Fibroblast of lung (primary cell): Measurements from ENCODE around the gene WWOX. TPM values are rescaled to one million over a fixed set of nuclear protein-coding genes. Genes with fewer than 3 reads are reported as not detected.

ENCODE experiments used
- DNase-seq, 2 donors: peaks; one replicate each; pipeline versions ENCODE4 v3.0.0 to v3.0.0-alpha.2; 2010; ENCODE audit warnings: low read depth in 2 of 2
- H2AFZ ChIP-seq: 2 replicates; pipeline ENCODE4 v1.5.1; 2012; ENCODE audit warnings: low read length, control low read depth, inconsistent platforms
- H3K27ac ChIP-seq: 2 replicates; pipeline ENCODE4 v1.5.1; 2011; ENCODE audit warnings: low read length, control low read depth; ENCODE audit not compliant: insufficient read depth
- H3K27me3 ChIP-seq: 2 replicates; pipeline ENCODE4 v1.5.1; 2011; ENCODE audit warnings: mild to moderate bottlenecking, low read length; ENCODE audit not compliant: control insufficient read depth, insufficient read depth
- H3K36me3 ChIP-seq: 2 replicates; pipeline ENCODE4 v1.5.1; 2011; ENCODE audit warnings: low read length; ENCODE audit not compliant: control insufficient read depth, insufficient read depth
- H3K4me1 ChIP-seq: 2 replicates; pipeline ENCODE4 v1.5.1; 2011; ENCODE audit warnings: low read length; ENCODE audit not compliant: control insufficient read depth, insufficient read depth; ENCODE audit errors: extremely low read depth
- H3K4me2 ChIP-seq: 2 replicates; pipeline ENCODE4 v1.5.1; 2011; ENCODE audit warnings: low read length, control low read depth; ENCODE audit not compliant: insufficient read depth; ENCODE audit errors: extremely low read depth
- H3K4me3 ChIP-seq, 4 experiments: fragments of 200-600 bp in 1 of 4; sonication (generic) in 1 of 4; replicated peaks in 1 of 4; 2 replicates each; pipeline ENCODE4 v1.5.1; 2011 to 2016; ENCODE audit warnings: low read length in 4 of 4, low read depth in 3 of 4, mild to moderate bottlenecking in 3 of 4, control low read depth in 2 of 4, inconsistent platforms in 1 of 4, mixed read lengths in 1 of 4; ENCODE audit not compliant: insufficient read depth in 1 of 4; ENCODE audit errors: control extremely low read depth in 1 of 4
- H3K79me2 ChIP-seq: 2 replicates; pipeline ENCODE4 v1.5.1; 2012; ENCODE audit warnings: mild to moderate bottlenecking, low read length, inconsistent platforms; ENCODE audit not compliant: control insufficient read depth, insufficient read depth
- H3K9ac ChIP-seq: 2 replicates; pipeline ENCODE4 v1.5.1; 2011; ENCODE audit warnings: mild to moderate bottlenecking, low read length, control low read depth; ENCODE audit not compliant: insufficient read depth
- H3K9me3 ChIP-seq: 2 replicates; pipeline ENCODE4 v1.5.1; 2012; ENCODE audit warnings: low read depth, low read length; ENCODE audit not compliant: control insufficient read depth, insufficient read depth
- H4K20me1 ChIP-seq: 2 replicates; pipeline ENCODE4 v1.5.1; 2011; ENCODE audit warnings: low read length; ENCODE audit not compliant: control insufficient read depth, insufficient read depth; ENCODE audit errors: extremely low read depth
- CTCF ChIP-seq, 2 donors: IDR thresholded peaks in 1 of 2; conservative IDR thresholded peaks in 1 of 2; 1 replicate in 1 of 2; 2 replicates in 1 of 2; pipeline ENCODE4 v1.5.1; 2011 to 2012; ENCODE audit warnings: low read length in 2 of 2, control low read depth in 1 of 2, inconsistent platforms in 1 of 2, low read depth in 1 of 2, mild to moderate bottlenecking in 1 of 2
- EZH2 ChIP-seq: IDR thresholded peaks from 2 replicates; pipeline ENCODE4 v1.5.1; 2012; ENCODE audit warnings: low read length, control low read depth, mild to moderate bottlenecking; ENCODE audit errors: missing control alignments
- polyA plus RNA-seq, 2 donors: library from polyadenylated mRNA; depleted of rRNA in 1 of 2; stranded (reverse) in 1 of 2; unstranded in 1 of 2; fragments of >200 nt; gene quantifications; 2 replicates each; pipeline ENCODE4 v1.2.1, GENCODE V29; 2011 to 2012; ENCODE audit warnings: missing spikeins in 1 of 2
- total RNA-seq: library from RNA; depleted of rRNA; stranded (reverse); fragments of >200 nt; gene quantifications from 2 replicates; pipeline ENCODE4 v1.2.1, GENCODE V29; 2014

The WWOX gene
- total and polyA plus RNA-seq, 2 donors (not counting 1 experiment from before 2014, with no cell fraction given) = 5.6 to 16.3 TPM

- DNase-seq = no peak
- Histone ChIP-seq H3K27me3 (no peaks in the 10 kb centered on the region), H3K79me2 (no peaks in the 10 kb centered on the region), H3K4me3 (no peak overlapping the region), H3K4me1 (no peaks in the 10 kb centered on the region), H3K36me3 (no peaks in the 10 kb centered on the region), H3K4me2 (no peak overlapping the region), H2AFZ (no peak overlapping the region), H3K9me3 (no peaks in the 10 kb centered on the region), H3K27ac (no peak overlapping the region), H3K9ac (no peak overlapping the region), H4K20me1 (no peaks in the 10 kb centered on the region)
- TF ChIP-seq EZH2 = no peak
- no peak for TF ChIP-seq CTCF (conservative IDR thresholded peaks at IDR 0.05 in 1 of 2, IDR thresholded peaks at IDR 0.05 in 1 of 2; ENCODE audit: low read depth in 1 of 2, low read length in 2 of 2)
Measured at GRCh38 chr16:78192734-78193488, 93.5 kb downstream of the WWOX start.

- Histone ChIP-seq H3K9me3 (no peaks in the 10 kb centered on the region), H3K36me3 (no peaks in the 10 kb centered on the region), H3K4me1 (no peaks in the 10 kb centered on the region), H2AFZ (no peak overlapping the region), H3K4me3 (no peak overlapping the region), H3K27me3 (no peaks in the 10 kb centered on the region), H3K79me2 (no peaks in the 10 kb centered on the region), H3K9ac (no peak overlapping the region), H3K27ac (no peak overlapping the region), H3K4me2 (no peak overlapping the region), H4K20me1 (no peaks in the 10 kb centered on the region)
- DNase-seq = no peak
- TF ChIP-seq CTCF (conservative IDR thresholded peaks at IDR 0.05 in 1 of 2, IDR thresholded peaks at IDR 0.05 in 1 of 2; ENCODE audit: low read depth in 1 of 2, low read length in 2 of 2) (no peak), EZH2 (no peak)
Measured at GRCh38 chr16:78194948-78195347, 95.5 kb downstream of the WWOX start.

- Histone ChIP-seq H3K27ac (no peak overlapping the region), H3K4me2 (no peak overlapping the region), H3K79me2 (no peaks in the 10 kb centered on the region), H3K36me3 (no peaks in the 10 kb centered on the region), H3K4me3 (no peak overlapping the region), H3K9ac (no peak overlapping the region), H4K20me1 (no peaks in the 10 kb centered on the region), H3K27me3 (no peaks in the 10 kb centered on the region), H3K4me1 (no peaks in the 10 kb centered on the region), H2AFZ (no peak overlapping the region), H3K9me3 (no peaks in the 10 kb centered on the region)
- TF ChIP-seq CTCF (conservative IDR thresholded peaks at IDR 0.05 in 1 of 2, IDR thresholded peaks at IDR 0.05 in 1 of 2; ENCODE audit: low read depth in 1 of 2, low read length in 2 of 2) (no peak), EZH2 (no peak)
- no peak for DNase-seq
Measured at GRCh38 chr16:78195797-78196196, 96.3 kb downstream of the WWOX start.
